Left renal pelvis (tissue), 4 donors: ENCODE results near the gene KLLN. TPM values are rescaled to one million over a fixed set of nuclear protein-coding genes. Genes with fewer than 3 reads are reported as not detected.

ENCODE experiments used
- polyA plus RNA-seq, 4 donors: library from polyadenylated mRNA; unstranded; fragments of 120-200 nt; gene quantifications; one replicate each; pipeline ENCODE4 v1.2.1, GENCODE V29; 2013; ENCODE audit not compliant: insufficient read length in 4 of 4

KLLN gene
- polyA plus RNA-seq, 4 donors = 0.48 to 1.9 (median 1.4) TPM

Other genes with a start within 250 kb of the KLLN start
- 10 to 100 TPM; 22.8 to 59.0 (median 41.5) TPM for gene PAPSS2, start 203.7 kb downstream of the KLLN start, polyA plus RNA-seq
- gene ATAD1, start 45.3 kb downstream of the KLLN start, polyA plus RNA-seq = 10 to 100 TPM; 42.5 to 74.4 (median 62.0) TPM
- gene PTEN, start 92 bp upstream of the KLLN start, polyA plus RNA-seq = 10 to 100 TPM; 57.5 to 84.0 (median 70.2) TPM